H1 (cell line): ENCODE measurements around the gene TOMM34. TPM values are rescaled to one million over a fixed set of nuclear protein-coding genes. Genes with fewer than 3 reads are reported as not detected.

Source experiments
- SRF ChIP-seq: IDR thresholded peaks from 2 replicates; pipeline ENCODE4 v1.6.1; 2011; ENCODE audit warnings: mild to moderate bottlenecking, low read depth, low read length, moderate library complexity
- polyA plus RNA-seq, 7 experiments: library from polyadenylated mRNA; depleted of rRNA in 3 of 7; stranded (reverse) in 5 of 7; unstranded in 2 of 7; fragments of >200 nt in 5 of 7; fragments of 200-250 nt in 2 of 7; gene quantifications; 1 replicate in 5 of 7; 2 replicates in 1 of 7; 4 replicates in 1 of 7; pipeline versions ENCODE4 v1.2.1 to v1.2.3, GENCODE V29; 2011 to 2013; ENCODE audit warnings: missing spikeins in 2 of 7, mixed read lengths in 2 of 7
- total RNA-seq: library from RNA; stranded (reverse); fragmentation: NEBNext Ultra II Directional; extraction: Animal tissue kit (Norgen Biotek cat#: 25700); gene quantifications from 2 replicates; pipeline ENCODE4 v1.2.1, GENCODE V29; 2021

TOMM34 gene
- total and polyA plus RNA-seq, 2 of the 8 experiments (the other 6 are each of a cell fraction or from before 2014, with no cell fraction given), result 32.1 to 35.1 TPM

GRCh38 chr20:44997171-44997570 is 37.0 kb upstream of the TOMM34 start (continued):
- no peak for TF ChIP-seq SRF
